GM12891 (cell line): ENCODE results near the gene WDR45.
"Not testable (repeated sequence)": the region's sequence is repeated elsewhere in the genome, so short reads cannot be mapped to it uniquely, and the experiment has no call there.

Experiments
- POLR2A ChIP-seq: IDR thresholded peaks from 2 replicates; pipeline ENCODE4 v1.6.1; 2011; ENCODE audit warnings: low read depth, low read length, control low read depth
- TAF1 ChIP-seq: IDR thresholded peaks from 2 replicates; pipeline ENCODE4 v1.6.1; 2011; ENCODE audit warnings: low read depth, low read length, control low read depth

DNA sequence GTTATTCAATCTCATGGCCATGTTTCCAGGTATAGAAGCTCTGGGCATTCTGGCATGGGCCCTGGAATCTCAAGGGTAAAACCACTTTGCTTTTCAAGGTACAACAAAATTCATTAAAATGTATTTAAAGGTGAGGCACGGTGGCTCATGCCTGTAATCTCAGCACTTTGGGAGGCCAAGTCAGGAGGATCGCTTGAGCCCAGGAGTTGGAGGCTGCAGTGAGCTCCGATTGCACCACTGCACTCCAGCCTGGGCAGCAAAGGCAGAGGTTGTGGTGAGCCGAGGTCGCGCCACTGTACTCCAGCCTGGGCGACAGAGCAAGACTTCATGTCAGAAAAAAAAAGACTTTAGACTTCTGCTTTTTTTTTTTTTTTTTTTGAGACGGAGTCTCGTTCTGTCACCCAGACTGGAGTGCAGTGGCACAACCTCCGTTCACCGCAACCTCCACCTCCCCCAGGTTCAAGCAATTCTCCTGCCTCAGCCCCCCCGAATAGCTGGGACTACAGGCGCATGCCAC, 48.1 kb upstream of the WDR45 start:
- not testable (repeated sequence) for TF ChIP-seq POLR2A, TAF1
